Measurements from ENCODE around the gene NCEH1.
A peak's percentile ranks its signal among the peaks of the same experiment; 100 is the strongest.
"Not testable (repeated sequence)": the region's sequence is repeated elsewhere in the genome, so short reads cannot be mapped to it uniquely, and the experiment has no call there.

The NCEH1 gene

DNA sequence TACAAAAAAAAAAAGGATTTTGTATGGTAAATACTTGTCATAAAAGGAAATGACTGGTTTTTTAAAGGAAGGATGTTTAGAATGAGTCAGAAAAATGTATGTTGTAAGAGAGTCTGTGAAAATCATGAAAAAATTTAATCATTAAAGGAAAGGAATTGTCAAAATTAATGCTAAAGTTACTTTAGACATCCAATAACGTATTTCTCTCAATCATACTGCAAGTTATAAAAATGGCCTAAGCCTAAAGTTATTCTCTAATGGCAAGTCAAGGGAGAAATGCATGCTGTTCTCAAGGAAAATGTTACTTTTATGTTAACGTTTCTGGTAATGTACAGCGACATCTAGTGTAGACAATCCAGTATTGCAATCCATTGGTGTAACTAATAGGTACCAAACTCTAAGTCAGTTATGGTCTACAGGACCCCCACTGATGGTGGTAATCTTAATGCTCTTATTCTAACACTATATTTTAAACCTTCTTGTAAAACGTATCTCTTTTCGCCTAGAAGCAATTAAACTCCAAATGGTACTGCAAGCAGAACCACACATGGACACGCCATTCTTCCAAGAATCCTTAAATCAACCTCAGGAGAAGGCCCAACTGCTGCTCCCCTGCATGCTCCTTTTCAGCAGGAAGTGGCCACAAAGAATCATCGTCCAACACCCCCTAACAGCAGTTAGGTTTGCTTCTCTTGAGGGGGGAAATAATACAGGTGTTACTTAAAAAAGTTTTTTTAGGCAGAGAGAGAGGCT, 35.2 kb downstream of the NCEH1 start:
- DNase-seq, result peak in 1 of 2 donors; percentile 58

DNA sequence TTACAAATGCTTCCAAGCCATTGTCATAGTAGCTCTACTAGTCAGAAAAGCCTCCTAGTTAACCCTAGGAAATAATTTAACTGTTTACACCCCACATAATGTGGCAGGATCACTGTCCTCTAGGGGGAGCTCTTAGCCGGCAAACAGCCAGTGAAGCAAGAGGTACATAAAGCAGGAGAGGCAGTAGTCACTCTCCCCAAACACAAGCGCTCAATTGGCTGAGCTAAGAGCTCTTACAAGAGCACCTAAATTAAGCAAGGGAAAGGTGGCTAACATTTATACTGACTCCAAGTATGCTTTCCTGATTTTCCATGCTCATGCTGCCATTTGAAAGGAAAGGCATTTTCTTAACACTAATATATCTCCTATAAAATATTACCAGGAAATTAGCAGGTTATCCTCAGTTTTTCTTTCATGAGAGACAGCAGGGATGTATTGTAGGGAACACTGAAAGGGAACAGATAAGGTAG, 37.6 kb downstream of the NCEH1 start:
- DNase-seq, result peak; percentile 31 to 52

DNA sequence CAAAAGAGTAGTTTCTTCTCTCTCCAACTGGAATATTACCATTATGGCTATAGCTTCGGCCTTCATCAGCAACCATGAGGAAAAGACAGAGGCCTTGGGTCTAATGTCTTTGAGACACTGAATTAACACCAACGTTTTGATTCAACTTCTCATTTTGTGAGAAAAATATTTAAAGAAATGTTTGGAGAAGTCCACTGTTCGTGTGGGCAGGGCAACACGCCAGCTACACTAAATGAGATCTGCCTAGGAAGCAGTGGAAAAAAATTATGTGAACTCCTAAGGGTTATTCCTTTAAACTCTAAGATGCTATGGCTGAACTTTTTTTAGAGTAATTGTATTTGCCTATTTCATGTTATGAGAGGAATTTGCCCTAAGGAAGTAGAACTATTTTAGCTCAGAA, 41.8 kb downstream of the NCEH1 start:
- no peak for DNase-seq

DNA sequence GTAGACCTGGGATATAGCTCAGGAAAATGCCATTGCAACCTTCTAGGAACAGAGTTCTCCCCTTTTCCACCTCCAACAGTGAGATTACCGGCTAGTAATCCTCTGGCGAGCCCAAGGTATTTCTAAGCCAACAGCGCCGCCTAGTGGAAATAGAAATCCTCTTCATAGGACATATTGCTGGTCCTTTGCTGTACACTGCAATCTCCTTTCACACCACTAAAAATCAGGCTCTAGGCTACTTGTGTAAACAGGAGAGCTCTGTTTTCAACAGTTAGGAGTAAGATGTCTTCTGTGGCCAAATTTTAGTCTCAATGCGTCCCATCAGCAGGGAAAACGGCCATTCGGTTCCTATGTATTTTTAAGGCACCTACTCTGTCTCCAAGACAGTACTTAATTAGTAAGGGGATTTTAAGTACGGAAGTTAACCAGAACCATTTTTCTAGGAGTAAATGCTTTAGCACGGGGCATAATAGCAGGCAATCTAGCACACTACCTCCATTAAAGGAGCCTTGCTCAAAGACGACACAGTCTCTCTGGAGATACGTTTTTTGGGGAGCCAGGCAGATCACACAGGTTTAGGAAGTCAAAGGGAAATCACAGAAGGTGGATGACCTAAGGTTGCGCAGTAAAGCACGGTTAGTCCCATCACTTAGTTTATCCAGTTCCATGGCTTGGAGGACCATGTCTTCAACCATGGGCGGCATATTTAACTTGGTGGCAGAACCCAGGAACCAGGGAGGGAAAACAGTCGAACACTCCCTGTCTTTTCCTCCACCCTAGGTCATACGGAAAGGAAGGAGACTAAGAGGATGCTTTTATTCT, 43.8 kb downstream of the NCEH1 start:
- peak; percentile 17 to 87 for DNase-seq

DNA sequence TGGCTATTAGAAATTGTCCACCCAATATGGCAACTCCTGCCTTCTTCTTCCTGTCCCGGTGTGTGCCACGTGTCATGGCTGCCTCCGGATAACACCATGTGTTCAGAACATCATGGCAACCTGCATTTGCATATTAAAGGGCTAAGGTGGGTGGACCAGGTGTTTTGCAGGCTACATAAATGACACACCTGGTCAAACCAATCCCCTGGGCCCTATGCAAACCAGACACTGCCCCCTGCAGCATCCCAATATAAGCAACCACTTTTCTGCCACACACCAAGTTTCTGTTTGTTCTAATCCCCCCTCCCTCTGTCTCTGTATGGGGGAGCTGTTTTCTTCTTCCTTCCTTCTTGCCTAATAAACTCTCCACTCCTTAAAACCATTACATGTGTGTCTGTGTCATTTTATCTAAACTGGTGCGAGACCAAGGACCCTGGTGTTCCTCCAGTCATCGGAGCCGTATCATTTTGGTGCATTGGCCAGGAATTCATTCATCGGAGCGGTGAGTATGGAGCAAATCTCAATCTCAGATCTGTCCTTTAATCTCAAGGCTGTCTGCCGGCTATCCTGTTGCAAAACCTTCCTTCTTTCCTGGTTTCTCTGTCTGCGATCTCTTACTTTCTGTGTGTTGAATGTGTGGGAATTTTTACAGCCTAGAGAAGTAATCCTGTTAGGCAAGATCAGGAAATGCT, 44.5 kb downstream of the NCEH1 start:
- DNase-seq, result peak in 1 of 2 donors; percentile 39

DNA sequence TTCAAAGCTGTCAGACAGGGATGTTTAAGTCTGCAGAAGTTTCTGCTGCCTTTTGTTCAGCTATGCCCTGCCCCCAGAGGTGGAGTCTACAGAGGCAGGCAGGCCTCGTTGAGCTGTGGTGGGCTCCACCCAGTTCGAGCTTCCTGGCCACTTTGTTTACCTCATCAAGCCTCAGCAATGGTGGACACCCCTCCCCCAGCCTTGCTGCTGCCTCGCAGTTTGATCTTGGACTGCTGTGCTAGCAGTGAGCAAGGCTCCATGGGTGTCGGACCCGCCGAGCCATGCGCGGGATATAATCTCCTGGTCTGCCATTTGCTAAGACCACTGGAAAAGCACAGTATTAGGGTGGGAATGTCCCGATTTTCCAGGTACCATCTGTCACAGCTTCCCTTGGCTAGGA, 45.4 kb downstream of the NCEH1 start:
- DNase-seq, result not testable (repeated sequence)

DNA sequence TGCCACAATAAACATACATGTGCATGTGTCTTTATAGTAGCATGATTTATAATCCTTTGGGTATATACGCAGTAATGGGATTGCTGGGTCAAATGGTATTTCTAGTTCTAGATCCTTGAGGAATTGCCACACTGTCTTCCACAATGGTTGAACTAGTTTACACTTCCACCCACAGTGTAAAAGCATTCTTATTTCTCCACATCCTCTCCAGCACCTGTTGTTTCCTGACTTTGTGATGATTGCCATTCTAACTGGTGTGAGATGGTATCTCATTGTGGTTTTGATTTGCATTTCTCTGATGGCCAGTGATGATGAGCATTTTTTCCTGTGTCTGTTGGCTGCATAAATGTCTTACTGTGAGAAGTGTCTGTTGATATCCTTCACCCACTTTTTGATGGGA, 50.4 kb downstream of the NCEH1 start:
- DNase-seq, result not testable (repeated sequence)

DNA sequence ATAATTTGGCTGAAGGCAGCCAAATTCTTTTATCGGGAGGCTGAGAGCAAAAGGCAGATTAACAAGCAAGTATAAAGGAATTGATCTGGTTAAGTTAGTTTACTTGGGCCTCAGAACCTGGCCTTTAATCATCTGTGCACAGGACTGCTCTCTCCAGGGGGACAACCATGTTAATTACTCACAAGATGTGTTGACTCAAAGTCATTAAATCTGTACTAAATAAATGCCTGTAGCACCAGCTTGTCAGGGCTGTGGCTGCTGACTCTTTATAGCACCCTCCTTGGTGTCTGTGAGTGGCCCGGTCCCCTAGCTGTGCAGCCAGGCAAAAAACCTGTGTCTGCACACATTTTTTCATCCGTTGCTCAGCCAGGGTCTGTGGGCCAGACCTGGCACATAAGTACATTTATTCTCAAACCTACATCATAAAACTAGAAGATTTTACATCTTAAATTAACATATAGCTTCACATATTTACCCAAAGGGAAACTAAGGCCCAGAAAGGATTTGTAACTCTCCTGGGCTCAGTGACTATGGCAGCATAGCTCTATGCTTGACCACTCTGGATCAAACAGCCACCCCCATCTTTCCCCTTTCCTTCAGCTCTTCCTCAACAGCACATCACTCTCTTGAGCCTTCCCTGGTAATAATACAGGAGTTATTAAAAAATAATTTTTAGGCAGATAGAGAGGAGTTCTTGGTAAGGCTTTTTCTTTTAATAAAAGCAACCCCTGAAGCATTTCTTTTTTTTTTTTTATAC, 51.4 kb downstream of the NCEH1 start:
- DNase-seq, result no peak

DNA sequence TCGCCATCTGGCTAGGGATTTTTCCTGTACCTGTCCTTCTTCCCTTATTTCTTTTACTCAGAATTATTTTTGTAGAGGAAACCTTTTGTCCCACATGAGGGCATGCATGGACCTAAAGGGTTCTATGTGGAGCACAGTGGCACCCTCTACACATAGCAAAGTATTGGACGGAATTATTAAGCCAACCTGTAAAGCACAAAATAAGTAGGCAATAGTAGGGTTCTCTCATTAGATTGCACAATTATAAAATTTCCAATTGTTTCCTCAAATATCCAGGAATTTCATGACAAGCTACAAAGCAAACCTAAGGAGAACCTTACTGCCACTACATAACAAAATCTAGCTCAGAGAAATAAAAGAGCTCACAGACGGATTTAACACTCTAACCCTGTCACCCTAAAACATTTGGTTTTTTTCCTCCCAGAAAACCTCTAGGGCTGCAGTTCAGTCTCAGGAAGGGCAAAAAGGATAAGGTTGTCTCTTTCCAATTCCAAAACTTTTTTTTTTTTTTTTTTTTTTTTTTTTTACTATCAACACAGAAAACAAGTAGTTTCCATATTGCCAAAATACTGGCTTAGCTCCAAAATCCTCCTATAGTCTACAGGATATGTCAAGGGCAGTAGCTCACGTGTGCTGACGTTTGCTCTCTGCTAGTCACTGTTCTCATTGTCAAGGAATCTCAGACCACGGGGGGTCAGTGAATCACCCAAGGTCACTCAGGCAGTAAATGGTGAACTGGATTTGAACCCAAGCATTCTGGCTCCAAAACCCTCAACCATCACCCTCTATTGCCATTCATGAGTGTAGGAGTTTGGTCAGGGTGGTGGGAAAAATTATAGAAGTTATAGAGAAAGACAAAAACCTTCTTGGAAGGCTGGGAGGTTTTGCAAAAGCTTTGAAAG, 52.3 kb downstream of the NCEH1 start:
- DNase-seq, result no peak

DNA sequence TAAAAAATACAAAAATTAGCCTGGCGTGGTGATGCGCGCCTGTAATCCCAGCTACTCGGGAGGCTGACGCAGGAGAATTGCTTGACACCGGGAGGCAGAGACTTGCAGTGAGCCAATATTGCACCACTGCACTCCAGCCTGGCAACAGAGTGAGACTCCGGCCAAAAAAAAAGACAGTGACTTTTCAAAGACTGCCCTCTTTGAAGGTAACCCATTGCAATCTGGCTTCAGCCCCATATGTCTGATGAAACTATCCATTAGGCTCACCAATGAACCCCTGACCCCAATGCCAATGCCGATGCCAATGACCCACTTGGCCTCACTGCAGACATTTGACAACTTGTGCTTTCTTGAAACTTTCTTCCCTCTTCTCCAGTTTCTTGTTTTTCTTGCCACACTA, 54.3 kb downstream of the NCEH1 start:
- DNase-seq, result no peak

DNA sequence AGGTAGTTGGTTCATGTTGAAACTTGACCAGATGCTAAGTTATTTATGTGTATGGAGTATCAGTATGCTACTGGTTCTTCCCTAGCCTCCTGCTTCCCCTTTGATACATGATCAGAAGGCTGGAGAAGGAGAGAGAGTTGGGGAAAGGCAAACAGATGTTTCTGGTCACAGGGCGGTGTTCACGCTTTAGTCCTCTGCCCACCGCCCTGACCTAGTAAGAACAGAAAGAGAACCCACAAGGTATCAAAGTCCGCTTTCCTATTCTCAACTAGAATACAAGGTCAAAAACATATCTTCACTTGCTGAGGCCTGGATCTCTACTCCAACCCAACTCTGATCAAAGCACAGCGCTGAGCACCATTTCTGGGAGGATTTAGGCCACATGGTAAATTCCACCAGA, 55.5 kb downstream of the NCEH1 start:
- no peak for DNase-seq

DNA sequence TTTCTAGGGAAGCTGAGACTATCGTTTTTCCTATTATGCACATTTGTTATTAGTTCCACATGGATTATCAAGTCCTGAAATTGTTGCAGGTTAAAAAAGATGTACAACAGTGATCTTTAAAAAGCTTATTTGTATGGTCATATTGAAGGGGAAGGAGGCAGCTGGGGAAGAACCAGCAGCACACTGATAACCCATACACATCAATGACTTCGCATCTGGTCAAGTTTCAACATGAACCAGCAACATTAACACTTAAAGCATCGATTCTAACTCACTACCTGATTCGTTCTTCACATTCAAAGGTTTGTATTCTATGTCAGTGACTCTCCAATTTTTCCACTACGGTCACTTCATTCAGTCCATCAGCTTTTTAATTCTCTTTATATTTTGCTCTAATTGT, 56.4 kb downstream of the NCEH1 start:
- DNase-seq, result no peak

DNA sequence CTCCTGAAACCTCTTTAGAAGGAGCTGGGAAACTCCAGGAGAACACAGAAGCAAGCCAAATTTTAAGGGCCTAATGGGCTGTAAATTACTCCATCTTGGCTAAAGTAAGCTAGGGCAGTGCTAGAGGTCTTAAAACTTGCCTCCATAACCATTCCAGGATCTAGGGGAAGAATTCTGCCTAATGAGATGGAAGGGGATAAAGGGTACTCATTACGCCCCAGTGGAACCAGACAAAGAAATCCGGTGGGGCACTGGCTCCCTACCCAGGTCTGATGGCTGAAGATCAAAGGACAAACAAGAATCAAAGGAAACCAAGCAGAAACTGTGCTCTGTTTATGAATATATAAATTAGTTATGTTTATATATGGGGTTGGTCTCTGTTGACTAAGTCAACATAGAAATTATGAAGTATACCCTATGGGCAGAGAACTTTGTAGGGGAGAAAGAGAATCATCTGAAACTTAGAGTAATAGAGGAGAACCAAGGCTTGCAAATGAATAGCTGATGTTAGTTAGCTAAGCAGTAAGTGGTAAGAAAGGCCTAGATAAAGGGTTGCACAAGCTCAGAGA, 57.8 kb downstream of the NCEH1 start:
- DNase-seq, result no peak

DNA sequence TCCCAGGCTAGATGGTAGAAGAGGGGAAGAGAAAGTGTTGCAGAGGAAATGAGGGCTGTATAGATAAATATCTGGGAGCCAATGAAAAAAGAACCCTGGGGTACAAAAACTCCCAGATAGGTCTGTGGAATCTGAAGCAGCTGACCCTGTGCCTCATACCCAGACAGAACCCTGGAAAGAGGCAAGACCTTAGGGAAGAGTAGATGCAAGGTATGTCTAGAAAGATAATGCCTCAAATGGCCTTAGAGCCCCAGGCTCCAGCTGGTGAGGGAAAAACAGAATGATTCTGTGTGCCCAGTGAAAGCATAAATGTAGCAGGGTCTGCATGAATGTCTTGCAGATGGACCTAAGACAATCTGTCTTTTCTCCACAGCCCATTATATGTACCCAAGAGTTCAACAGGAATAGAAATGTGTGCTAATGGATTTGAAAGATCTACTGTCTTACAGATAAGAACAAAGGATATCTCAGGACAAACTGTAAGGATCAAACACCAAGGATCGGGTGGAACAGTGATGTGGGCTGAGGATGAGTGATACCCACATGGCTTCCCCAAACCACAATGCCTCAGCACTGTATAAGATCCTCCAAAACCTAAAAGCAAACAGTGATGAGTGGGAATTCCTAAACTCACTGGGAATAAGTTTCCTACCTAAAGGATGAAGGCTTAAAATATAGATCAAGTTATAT, 58.8 kb downstream of the NCEH1 start:
- DNase-seq, result no peak

DNA sequence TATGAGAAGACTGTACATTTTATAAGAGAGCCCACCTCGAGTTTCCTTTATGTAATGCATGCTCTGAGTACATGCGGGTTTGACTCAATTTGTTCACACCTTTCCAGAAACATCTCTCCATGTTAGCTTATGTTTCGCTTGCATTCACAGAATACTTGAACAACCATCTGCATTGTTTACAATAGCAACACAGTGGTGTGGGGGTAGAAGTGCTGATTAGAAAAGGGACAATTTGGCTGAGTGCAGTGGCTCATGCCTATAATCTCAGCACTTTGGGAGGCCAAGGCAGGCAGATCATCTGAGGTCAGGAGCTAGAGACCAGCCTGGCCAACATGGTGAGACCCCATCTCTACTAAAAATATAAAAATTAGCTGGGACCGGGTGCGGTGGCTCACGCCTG, 60.9 kb downstream of the NCEH1 start:
- no peak for DNase-seq

DNA sequence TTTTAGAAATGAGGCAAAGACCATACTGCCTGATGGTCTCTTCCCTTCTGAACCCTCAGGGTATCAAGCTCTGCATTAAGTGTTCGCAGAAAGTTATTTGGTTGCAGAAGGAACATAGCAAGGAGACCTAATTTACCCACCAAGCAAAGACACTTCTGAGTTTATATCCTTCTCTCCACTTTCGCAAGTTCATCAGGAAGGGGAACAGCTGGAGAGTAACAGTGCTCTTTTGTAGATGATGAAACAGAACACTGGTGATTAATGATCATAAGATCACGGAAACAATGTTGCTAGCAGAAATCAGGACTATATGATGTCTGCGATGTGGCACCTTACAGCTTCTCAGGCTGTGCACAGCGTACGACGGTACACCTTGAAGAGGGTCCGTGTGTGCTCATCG, 62.1 kb downstream of the NCEH1 start:
- DNase-seq, result no peak

DNA sequence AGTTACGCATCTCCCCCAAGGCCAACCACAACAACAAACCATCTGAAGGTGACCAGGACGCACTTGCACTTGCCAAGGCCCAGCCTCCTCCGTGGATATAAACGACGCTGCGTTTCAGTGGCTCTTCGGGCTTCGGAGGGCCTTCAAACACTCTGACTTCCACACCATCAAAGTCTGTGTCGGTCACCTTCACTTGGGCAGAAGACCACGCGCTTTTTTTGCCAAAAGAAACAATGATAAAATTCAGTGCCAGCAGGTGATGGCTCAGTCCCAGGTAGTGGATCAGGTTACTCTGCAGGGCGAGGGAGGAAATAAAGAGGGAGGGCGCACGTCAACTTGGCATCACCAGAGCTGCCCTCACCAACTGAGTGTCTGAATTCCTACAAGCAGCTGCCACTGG, 63.0 kb downstream of the NCEH1 start:
- DNase-seq, result no peak

DNA sequence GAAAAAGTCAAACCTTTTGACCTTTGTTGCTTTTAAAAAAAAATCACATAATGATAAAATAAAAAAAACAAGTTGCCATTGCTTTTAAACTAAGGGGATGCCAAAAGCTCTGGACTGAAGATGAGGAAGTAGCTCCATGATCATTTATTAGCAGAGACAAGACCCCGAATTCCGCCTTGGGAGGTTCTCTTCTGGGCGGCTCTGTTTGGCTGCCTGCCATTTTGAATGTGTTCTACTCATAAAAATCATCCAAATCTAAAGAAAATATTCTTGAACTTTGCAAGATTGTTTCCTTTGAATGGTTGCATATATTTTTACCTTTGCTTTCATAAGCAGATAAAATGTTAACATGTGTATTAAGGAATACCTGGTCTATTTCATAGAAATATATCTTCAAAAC, 63.8 kb downstream of the NCEH1 start:
- no peak for DNase-seq

DNA sequence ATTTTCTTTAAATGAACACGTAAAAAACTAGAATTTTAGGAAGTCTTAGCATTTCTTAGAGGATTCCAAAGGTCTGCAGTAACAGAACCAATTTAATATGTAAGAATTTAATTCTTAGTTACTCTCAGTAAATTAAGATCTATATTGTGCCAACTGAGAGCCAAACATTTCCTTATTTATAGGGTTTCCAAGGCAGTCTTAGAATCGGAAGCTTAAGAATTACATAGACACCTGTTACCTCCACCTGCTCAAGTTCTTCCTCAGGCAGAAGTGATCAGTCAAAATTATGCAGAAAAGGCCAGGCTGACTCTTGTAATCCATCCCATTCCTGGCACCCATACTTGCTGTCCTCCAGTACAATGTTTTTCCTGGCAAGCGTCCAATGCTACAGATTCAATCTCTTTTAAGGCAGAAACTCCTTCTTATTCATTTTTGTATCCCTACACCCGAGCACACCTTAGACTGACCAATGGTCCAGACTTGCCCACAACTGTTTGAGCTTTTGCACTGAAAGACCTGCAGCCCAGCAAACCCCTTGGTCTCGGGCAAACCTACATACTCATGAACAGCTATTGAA, 64.3 kb downstream of the NCEH1 start:
- DNase-seq, result no peak

DNA sequence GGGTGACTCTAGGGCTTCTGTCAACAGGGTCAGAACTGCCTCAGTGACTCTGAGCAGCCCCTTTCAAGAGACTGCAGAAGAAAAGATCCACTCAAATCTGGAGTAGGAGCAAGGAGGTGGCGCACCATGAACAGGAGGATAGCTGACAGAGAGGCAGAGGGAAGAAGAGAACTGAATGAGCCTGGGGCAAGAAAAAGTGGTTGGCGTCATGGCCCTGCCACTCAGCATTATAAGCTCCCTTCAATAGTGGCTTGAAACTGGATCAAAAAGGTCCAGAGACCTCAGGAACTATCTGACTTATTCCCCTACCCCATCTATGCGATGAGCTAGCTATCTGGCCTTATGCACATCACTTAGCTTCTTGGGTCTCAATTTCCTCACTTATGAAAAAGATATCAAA, 66.6 kb downstream of the NCEH1 start:
- no peak for DNase-seq

Measured in bone marrow (tissue), 2 donors.